Esophagus squamous epithelium (tissue), 5 donors: Measurements from ENCODE around the gene RNF144A. TPM values are rescaled to one million over a fixed set of nuclear protein-coding genes. Genes with fewer than 3 reads are reported as not detected.

ENCODE experiments used
- DNase-seq: peaks from one replicate; lab custom pipeline; 2025; lab: John Stamatoyannopoulos, UW
- H3K27ac ChIP-seq, 4 donors: fragments of 200-600 bp; sonication (generic); one replicate each; pipeline ENCODE4 v1.5.1; 2016 to 2019; ENCODE audit warnings: mild to moderate bottlenecking in 1 of 4
- H3K27me3 ChIP-seq, 4 donors: fragments of 200-600 bp; sonication (generic); 1 replicate in 3 of 4; 2 replicates in 1 of 4; pipeline versions ENCODE4 v1.5.1 to v1.6.0; 2017 to 2021; ENCODE audit warnings: antibody characterized with exemption in 1 of 4
- H3K36me3 ChIP-seq, 3 donors: fragments of 200-600 bp; sonication (generic); one replicate each; pipeline ENCODE4 v1.5.1; 2016 to 2019
- H3K4me1 ChIP-seq, 3 donors: fragments of 200-600 bp; sonication (generic); one replicate each; pipeline ENCODE4 v1.5.1; 2017 to 2019
- H3K4me3 ChIP-seq, 4 donors: fragments of 200-600 bp; sonication (generic); 1 replicate in 3 of 4; 2 replicates in 1 of 4; pipeline ENCODE4 v1.5.1; 2016 to 2019; ENCODE audit warnings: mild to moderate bottlenecking in 2 of 4, moderate library complexity in 1 of 4
- H3K9me3 ChIP-seq, 3 donors: fragments of 200-600 bp; sonication (generic); one replicate each; pipeline ENCODE4 v1.5.1; 2016 to 2019
- CTCF ChIP-seq, 6 experiments: fragments of 450-650 bp in 4 of 6; fragments of 200-600 bp in 2 of 6; sonication (generic) in 2 of 6; IDR thresholded peaks; one replicate each; pipeline ENCODE4 v1.5.1; 2016 to 2019; ENCODE audit warnings: antibody characterized with exemption in 6 of 6, mild to moderate bottlenecking in 4 of 6, moderate library complexity in 4 of 6
- POLR2A ChIP-seq, 4 donors: fragments of 450-650 bp; IDR thresholded peaks; one replicate each; pipeline ENCODE4 v1.6.1; 2017; ENCODE audit warnings: antibody characterized with exemption in 4 of 4, mild to moderate bottlenecking in 4 of 4, moderate library complexity in 3 of 4
- WGBS, 2 donors: methylation state at CpG; one replicate each; pipeline ENCODE4 v1.1.5; 2018; 5-methylcytosine and 5-hydroxymethylcytosine counted together
- intact Hi-C: fragments of 100-400 bp; cut with DNase I; formaldehyde crosslinking; loops from one replicate; pipeline ENCODE4 v1.15.0; 2022
- total RNA-seq, 4 donors: library from RNA; depleted of rRNA; stranded (reverse); fragments of >200 nt; gene quantifications; one replicate each; pipeline ENCODE4 v1.1.0, GENCODE V29; 2016
- donor health status: DM: yes; HTN: yes; CAD: no.

RNF144A gene
- total RNA-seq, 4 donors from 2014 or later, result 6.2 to 11.6 (median 8.2) TPM

GRCh38 chr2:6883448-6884122 lies 33.6 kb upstream of the RNF144A start:
- Histone ChIP-seq H3K27ac (no peak overlapping the region), H3K9me3 (no peaks in the 10 kb centered on the region), H3K4me1 (peaks cover 0 to 11% (median 0%) of the 10 kb centered on the region in 3 donors), H3K4me3 (no peak overlapping the region), H3K36me3 (no peaks in the 10 kb centered on the region), H3K27me3 (no peaks in the 10 kb centered on the region)
- intact Hi-C loops, result no loop called here
- WGBS, 2 donors, result 69 to 73% methylated on average over 7 of the region's 7 CpGs
- DNase-seq, result no peak
- TF ChIP-seq POLR2A (IDR thresholded peaks at IDR 0.05) (no peak), CTCF (IDR thresholded peaks at IDR 0.05) (no peak)

GRCh38 chr2:6885551-6885950 lies 31.7 kb upstream of the RNF144A start:
- DNase-seq, result no peak
- TF ChIP-seq CTCF (IDR thresholded peaks at IDR 0.05), result no peak
- TF ChIP-seq POLR2A (IDR thresholded peaks at IDR 0.05), result no peak
- 69 to 72% methylated on average over 2 of the region's 2 CpGs for WGBS, 2 donors

GRCh38 chr2:6885968-6886367 lies 31.2 kb upstream of the RNF144A start:
- 83 to 85% methylated on average over 3 of the region's 3 CpGs for WGBS, 2 donors
- H3K4me3 ChIP-seq, result no peak overlapping the region
- peaks cover 0 to 4% (median 0%) of the 10 kb centered on the region in 3 donors for H3K36me3 ChIP-seq
- no peak for DNase-seq
- H3K27ac ChIP-seq, result no peak overlapping the region
- H3K9me3 ChIP-seq, result no peaks in the 10 kb centered on the region
- no peaks in the 10 kb centered on the region for H3K4me1 ChIP-seq
- intact Hi-C loops, result no loop called here
- no peak for TF ChIP-seq POLR2A (IDR thresholded peaks at IDR 0.05)
- TF ChIP-seq CTCF (IDR thresholded peaks at IDR 0.05), result no peak
- H3K27me3 ChIP-seq, result no peaks in the 10 kb centered on the region

More at GRCh38 chr2:6885551-6885950, 31.7 kb upstream of the RNF144A start:
- Histone ChIP-seq H3K4me1 (no peaks in the 10 kb centered on the region), H3K36me3 (peaks cover 0 to 4% (median 0%) of the 10 kb centered on the region in 3 donors), H3K9me3 (no peaks in the 10 kb centered on the region), H3K27me3 (no peaks in the 10 kb centered on the region), H3K27ac (no peak overlapping the region), H3K4me3 (no peak overlapping the region)
- intact Hi-C loops, result no loop called here

GRCh38 chr2:6887751-6888192 lies 29.4 kb upstream of the RNF144A start:
- H3K4me1 ChIP-seq, result no peaks in the 10 kb centered on the region
- intact Hi-C loops, result no loop called here
- no peak overlapping the region for H3K27ac ChIP-seq
- H3K9me3 ChIP-seq, result no peaks in the 10 kb centered on the region
- peaks cover 0 to 4% (median 0%) of the 10 kb centered on the region in 3 donors for H3K36me3 ChIP-seq
- H3K4me3 ChIP-seq, result no peak overlapping the region
- DNase-seq, result no peak
- no peak for TF ChIP-seq CTCF (IDR thresholded peaks at IDR 0.05)
- TF ChIP-seq POLR2A (IDR thresholded peaks at IDR 0.05), result no peak
- no peaks in the 10 kb centered on the region for H3K27me3 ChIP-seq
- WGBS, 2 donors, result 55 to 61% methylated on average over 3 of the region's 3 CpGs

- WGBS, 2 donors, result 76 to 95% methylated on average over 4 of the region's 4 CpGs
- H3K4me3 ChIP-seq, result no peak overlapping the region
- no peak for DNase-seq
Measured at GRCh38 chr2:6888724-6889123, 28.5 kb upstream of the RNF144A start.

More at GRCh38 chr2:6888724-6889123, 28.5 kb upstream of the RNF144A start:
- no peaks in the 10 kb centered on the region for H3K9me3 ChIP-seq
- H3K27me3 ChIP-seq, result no peaks in the 10 kb centered on the region
- intact Hi-C loops, result no loop called here
- H3K4me1 ChIP-seq, result no peaks in the 10 kb centered on the region
- H3K36me3 ChIP-seq, result peaks cover 0 to 4% (median 0%) of the 10 kb centered on the region in 3 donors
- no peak overlapping the region for H3K27ac ChIP-seq
- TF ChIP-seq CTCF (IDR thresholded peaks at IDR 0.05) (no peak), POLR2A (IDR thresholded peaks at IDR 0.05) (no peak)
